Transverse colon (tissue), 4 donors: ENCODE results near the gene NPAS1. TPM values are rescaled to one million over a fixed set of nuclear protein-coding genes. Genes with fewer than 3 reads are reported as not detected.

Experiments
- DNase-seq: peaks from one replicate; pipeline ENCODE4 v3.0.0-alpha.2; 2019
- H3K27ac ChIP-seq, 4 donors: fragments of 200-600 bp; sonication (generic); 2 replicates each; pipeline ENCODE4 v1.5.1; 2016 to 2018; ENCODE audit warnings: inconsistent platforms in 4 of 4
- H3K27me3 ChIP-seq: fragments of 200-600 bp; sonication (generic); 2 replicates; pipeline ENCODE4 v1.5.1; 2017; ENCODE audit warnings: inconsistent platforms
- H3K36me3 ChIP-seq, 4 donors: fragments of 200-600 bp; sonication (generic); 2 replicates each; pipeline ENCODE4 v1.5.1; 2017 to 2019; ENCODE audit warnings: inconsistent platforms in 4 of 4
- H3K4me1 ChIP-seq, 4 donors: fragments of 200-600 bp; sonication (generic); 2 replicates each; pipeline ENCODE4 v1.5.1; 2017 to 2020; ENCODE audit warnings: inconsistent platforms in 4 of 4
- H3K4me3 ChIP-seq, 4 donors: fragments of 200-600 bp; sonication (generic); 1 replicate in 1 of 4; 2 replicates in 3 of 4; pipeline versions ENCODE4 v1.5.1 to v1.6.1; 2017 to 2019; ENCODE audit warnings: inconsistent platforms in 4 of 4
- H3K9me3 ChIP-seq, 2 donors: fragments of 200-600 bp; sonication (generic); 2 replicates each; pipeline ENCODE4 v1.5.1; 2017 to 2019; ENCODE audit warnings: inconsistent platforms in 2 of 2
- EP300 ChIP-seq: sonication (generic); formaldehyde crosslinking; IDR thresholded peaks from one replicate; pipeline ENCODE4 v1.6.1; 2017; ENCODE audit warnings: antibody characterized with exemption, low read depth
- POLR2A ChIP-seq: fragments of 450-650 bp; IDR thresholded peaks from one replicate; pipeline ENCODE4 v1.6.1; 2016; ENCODE audit warnings: antibody characterized with exemption, mild to moderate bottlenecking, moderate library complexity
- POLR2AphosphoS5 ChIP-seq, 3 donors: sonication (generic); formaldehyde crosslinking; IDR thresholded peaks; one replicate each; pipeline ENCODE4 v1.6.1; 2016; ENCODE audit warnings: antibody characterized with exemption in 3 of 3
- WGBS, 2 donors: methylation state at CpG; one replicate each; pipeline ENCODE4 v1.1.5; 2018; ENCODE audit warnings: low coverage in 1 of 2; 5-methylcytosine and 5-hydroxymethylcytosine counted together
- in situ Hi-C, 4 donors: fragments of 200-750 bp; cut with MboI; loops; one replicate each; pipeline versions ENCODE4 v1.15.0 to v1.15.1; 2017; ENCODE audit warnings: low sequenced_read_pairs in 3 of 4, low pct_ligation_motif_present in 1 of 4, low pct_unique_long_range_greater_than_20kb in 1 of 4
- intact Hi-C: fragments of 100-400 bp; cut with DNase I; formaldehyde crosslinking; loops from one replicate; pipeline ENCODE4 v1.15.1; 2023; ENCODE audit warnings: low total_unique reads
- total RNA-seq, 4 donors: library from RNA; depleted of rRNA; stranded (reverse); fragments of >200 nt; gene quantifications; one replicate each; pipeline ENCODE4 v1.1.0, GENCODE V29; 2016
- TF ChIP-seq, protein P1 (sequence below), 5 experiments: fragments of 200-600 bp in 3 of 5; fragments of 450-650 bp in 2 of 5; sonication (generic) in 3 of 5; IDR thresholded peaks; 1 replicate in 2 of 5; 2 replicates in 3 of 5; pipeline ENCODE4 v1.5.1; 2016 to 2017; ENCODE audit warnings: antibody characterized with exemption in 5 of 5, inconsistent platforms in 3 of 5, mild to moderate bottlenecking in 2 of 5, moderate library complexity in 1 of 5

The NPAS1 gene
- total RNA-seq, 4 donors from 2014 or later, result 0.55 to 0.79 TPM; not detected in 2

DNA sequence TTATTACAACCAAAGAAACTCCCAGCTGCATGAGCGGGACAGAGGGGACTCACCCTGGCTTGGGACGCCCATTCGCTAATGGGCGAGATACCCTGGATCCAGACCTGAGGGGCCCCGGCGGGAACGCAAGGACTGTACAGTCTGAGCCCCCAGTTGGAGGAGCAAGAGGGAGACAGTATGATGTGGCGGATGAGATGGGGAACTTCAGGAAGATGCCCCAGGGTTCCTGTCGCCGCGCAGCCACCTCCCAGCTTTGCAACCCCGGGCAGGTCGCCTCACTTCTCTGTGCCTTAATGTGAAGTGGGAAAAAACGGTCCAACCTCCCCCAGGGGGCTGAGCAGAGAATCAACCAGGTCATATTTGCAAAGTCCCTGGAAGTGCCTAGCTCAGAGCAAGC lies 2.5 kb downstream of the NPAS1 start:
- H3K27me3 ChIP-seq, result peaks cover 90% of the 10 kb centered on the region
- TF ChIP-seq EP300 (no peak), POLR2A (no peak), POLR2AphosphoS5 (IDR thresholded peaks at IDR 0.05) (no peak)
- TF ChIP-seq, protein P1, sequence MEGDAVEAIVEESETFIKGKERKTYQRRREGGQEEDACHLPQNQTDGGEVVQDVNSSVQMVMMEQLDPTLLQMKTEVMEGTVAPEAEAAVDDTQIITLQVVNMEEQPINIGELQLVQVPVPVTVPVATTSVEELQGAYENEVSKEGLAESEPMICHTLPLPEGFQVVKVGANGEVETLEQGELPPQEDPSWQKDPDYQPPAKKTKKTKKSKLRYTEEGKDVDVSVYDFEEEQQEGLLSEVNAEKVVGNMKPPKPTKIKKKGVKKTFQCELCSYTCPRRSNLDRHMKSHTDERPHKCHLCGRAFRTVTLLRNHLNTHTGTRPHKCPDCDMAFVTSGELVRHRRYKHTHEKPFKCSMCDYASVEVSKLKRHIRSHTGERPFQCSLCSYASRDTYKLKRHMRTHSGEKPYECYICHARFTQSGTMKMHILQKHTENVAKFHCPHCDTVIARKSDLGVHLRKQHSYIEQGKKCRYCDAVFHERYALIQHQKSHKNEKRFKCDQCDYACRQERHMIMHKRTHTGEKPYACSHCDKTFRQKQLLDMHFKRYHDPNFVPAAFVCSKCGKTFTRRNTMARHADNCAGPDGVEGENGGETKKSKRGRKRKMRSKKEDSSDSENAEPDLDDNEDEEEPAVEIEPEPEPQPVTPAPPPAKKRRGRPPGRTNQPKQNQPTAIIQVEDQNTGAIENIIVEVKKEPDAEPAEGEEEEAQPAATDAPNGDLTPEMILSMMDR (IDR thresholded peaks at IDR 0.05), result no peak
- WGBS, 2 donors, result 47% methylated on average over 14 of the region's 14 CpGs; no CpG with 5 or more reads in 1 of the 2 donors
- in situ Hi-C loops (no loop called here), intact Hi-C loops (no loop called here)
- no peak for DNase-seq
- H3K4me1 ChIP-seq, result peaks cover 14 to 31% (median 24%) of the 10 kb centered on the region in 4 donors
- no peak overlapping the region for H3K4me3 ChIP-seq
- H3K9me3 ChIP-seq, result no peaks in the 10 kb centered on the region
- H3K36me3 ChIP-seq, result no peaks in the 10 kb centered on the region
- H3K27ac ChIP-seq, result no peak overlapping the region

DNA sequence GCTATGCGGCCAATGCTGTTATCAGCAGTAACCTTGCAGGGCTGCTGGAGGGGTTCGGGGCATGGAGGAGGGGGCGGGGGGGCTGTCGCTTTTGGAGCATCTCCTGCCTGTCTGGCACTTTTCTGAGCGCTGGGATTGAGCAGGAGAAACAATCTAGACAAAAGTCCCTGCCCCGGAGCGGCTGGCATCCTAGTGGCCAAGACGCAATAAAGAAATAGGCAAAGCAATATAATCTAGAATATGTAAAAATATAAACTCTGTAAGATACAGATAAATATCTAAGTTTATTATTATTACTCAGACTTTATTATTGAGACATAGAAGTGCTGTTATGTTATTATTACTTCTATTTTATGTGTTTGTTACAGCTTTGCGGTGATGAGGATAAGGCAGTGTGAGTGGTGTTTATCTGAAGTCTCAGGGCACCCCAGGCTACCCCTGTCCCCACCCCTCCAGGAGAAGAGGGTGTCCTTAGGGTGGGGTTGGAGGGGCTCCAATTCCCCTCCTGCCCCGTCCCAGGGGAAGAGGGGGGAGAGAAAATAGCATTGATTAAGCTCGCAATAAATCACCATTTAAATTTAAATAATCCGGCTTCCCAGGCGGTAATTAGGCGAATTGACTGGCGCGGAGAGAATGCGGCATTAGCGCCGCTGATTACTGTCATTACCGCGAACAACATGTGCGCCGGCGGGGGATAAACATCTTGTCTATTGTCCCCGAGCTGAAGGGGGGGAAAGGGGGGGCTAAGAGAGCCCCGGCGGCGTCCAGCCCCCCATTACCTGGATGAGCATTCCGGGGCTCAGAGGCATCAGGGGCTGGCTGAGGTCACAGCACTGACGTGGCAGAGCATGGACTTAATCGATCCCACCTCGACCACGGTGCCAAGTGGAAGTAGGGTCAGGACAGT lies 3.2 kb downstream of the NPAS1 start:
- no peaks in the 10 kb centered on the region for H3K9me3 ChIP-seq
- peaks cover 14 to 31% (median 24%) of the 10 kb centered on the region in 4 donors for H3K4me1 ChIP-seq
- no peak overlapping the region for H3K4me3 ChIP-seq
- H3K27me3 ChIP-seq, result peaks cover 93% of the 10 kb centered on the region
- intact Hi-C loops (no loop called here), in situ Hi-C loops (no loop called here)
- H3K27ac ChIP-seq, result no peak overlapping the region
- no peak for DNase-seq
- TF ChIP-seq POLR2AphosphoS5 (IDR thresholded peaks at IDR 0.05) (no peak), EP300 (no peak), POLR2A (no peak)
- TF ChIP-seq, protein P1 (IDR thresholded peaks at IDR 0.05), result no peak
- no peaks in the 10 kb centered on the region for H3K36me3 ChIP-seq
- 6 to 7% methylated on average over 3 to 33 of the region's 33 CpGs for WGBS, 2 donors

DNA sequence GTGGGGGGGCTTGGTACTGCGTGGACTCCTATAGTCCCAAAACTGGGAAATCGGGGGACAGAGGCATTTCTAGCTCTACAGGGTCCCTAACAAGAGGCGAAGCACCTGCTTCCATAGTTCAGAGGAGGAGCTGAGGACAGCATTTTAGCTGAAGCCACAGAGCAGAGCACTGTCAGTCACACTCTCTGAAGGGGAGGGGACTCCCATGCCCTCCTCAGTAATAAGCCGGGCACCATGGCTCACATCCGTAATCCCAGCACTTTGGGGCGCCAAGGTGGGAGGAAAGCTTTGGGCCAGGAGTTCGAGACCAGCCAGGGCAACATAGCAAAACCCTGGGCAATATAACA lies 3.8 kb downstream of the NPAS1 start:
- Histone ChIP-seq H3K27ac (no peak overlapping the region), H3K27me3 (peaks cover 97% of the 10 kb centered on the region), H3K36me3 (no peaks in the 10 kb centered on the region), H3K9me3 (no peaks in the 10 kb centered on the region), H3K4me3 (no peak overlapping the region), H3K4me1 (peaks cover 14 to 31% (median 24%) of the 10 kb centered on the region in 4 donors)
- DNase-seq, result no peak
- TF ChIP-seq, protein P1 (IDR thresholded peaks at IDR 0.05), result no peak
- no peak for TF ChIP-seq POLR2AphosphoS5 (IDR thresholded peaks at IDR 0.05)
- TF ChIP-seq POLR2A, result no peak
- no peak for TF ChIP-seq EP300
- WGBS, 2 donors, result 26% methylated on average over 7 of the region's 7 CpGs; no CpG with 5 or more reads in 1 of the 2 donors
- in situ Hi-C loops, result no loop called here
- intact Hi-C loops, result no loop called here

DNA sequence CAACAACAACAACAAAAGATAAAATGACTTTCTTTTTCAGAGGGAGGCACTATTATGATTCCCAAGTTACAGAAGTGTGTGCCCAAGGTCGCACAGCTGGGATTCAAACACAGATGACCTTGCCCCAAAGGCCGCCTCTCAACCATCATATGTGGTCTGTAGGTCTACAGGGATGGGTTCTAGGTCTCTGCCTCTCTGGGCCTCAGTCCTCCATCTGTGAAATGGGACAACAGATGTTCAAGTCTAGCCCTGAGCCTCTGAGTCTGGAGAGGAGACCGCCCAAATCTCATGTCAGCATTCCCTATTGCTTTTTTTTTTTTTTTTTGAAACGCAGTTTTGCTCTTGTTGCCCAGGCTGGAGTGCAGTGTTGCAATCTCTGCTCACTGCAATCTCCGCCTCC lies 4.9 kb downstream of the NPAS1 start:
- in situ Hi-C loops, result no loop called here
- peaks cover 97% of the 10 kb centered on the region for H3K27me3 ChIP-seq
- TF ChIP-seq EP300 (no peak), POLR2A (no peak), POLR2AphosphoS5 (IDR thresholded peaks at IDR 0.05) (no peak)
- TF ChIP-seq, protein P1 (IDR thresholded peaks at IDR 0.05), result no peak

More for the DNA sequence above, 4.9 kb downstream of the NPAS1 start:
- no peak overlapping the region for H3K4me3 ChIP-seq
- 68 to 100% methylated on average over 1 to 5 of the region's 5 CpGs for WGBS, 2 donors
- no peaks in the 10 kb centered on the region for H3K9me3 ChIP-seq
- no peaks in the 10 kb centered on the region for H3K36me3 ChIP-seq
- peaks cover 14 to 30% (median 23%) of the 10 kb centered on the region in 4 donors for H3K4me1 ChIP-seq
- no peak overlapping the region for H3K27ac ChIP-seq
- intact Hi-C loops, result no loop called here
- DNase-seq, result no peak
